Bone marrow (tissue), 2 donors: ENCODE measurements around the gene NID1.

Source experiments
- DNase-seq, 2 donors: peaks; one replicate each; lab custom pipeline; 2025; lab: John Stamatoyannopoulos, UW

Gene NID1

DNA sequence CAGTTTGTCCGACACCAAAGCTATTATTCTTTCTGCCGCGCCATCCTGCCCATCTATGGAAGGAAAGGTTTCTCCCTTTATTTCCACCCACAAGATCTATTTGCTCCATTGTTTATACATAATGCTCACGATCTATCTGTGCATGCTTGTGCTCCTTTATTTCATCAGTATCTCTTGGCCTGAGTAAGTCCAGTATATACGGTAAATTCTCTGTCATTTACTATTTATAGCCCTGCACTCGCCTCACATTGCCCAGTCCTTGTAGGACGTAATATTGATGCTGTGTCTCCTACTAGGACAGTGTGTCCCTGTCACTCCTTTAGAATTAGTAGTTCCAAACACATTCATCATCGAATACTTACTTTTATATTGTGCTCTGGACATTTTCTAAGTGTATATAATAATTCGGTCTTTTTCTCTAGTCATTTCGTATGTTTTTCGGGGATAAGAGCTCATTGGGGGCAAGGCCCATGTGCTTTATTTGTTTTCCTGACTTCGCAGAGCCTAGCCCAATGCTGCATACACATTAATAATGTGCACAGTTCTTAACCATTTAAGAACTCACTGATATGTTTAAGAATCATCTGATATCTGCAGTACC, 3.1 kb upstream of the NID1 start:
- no peak for DNase-seq

DNA sequence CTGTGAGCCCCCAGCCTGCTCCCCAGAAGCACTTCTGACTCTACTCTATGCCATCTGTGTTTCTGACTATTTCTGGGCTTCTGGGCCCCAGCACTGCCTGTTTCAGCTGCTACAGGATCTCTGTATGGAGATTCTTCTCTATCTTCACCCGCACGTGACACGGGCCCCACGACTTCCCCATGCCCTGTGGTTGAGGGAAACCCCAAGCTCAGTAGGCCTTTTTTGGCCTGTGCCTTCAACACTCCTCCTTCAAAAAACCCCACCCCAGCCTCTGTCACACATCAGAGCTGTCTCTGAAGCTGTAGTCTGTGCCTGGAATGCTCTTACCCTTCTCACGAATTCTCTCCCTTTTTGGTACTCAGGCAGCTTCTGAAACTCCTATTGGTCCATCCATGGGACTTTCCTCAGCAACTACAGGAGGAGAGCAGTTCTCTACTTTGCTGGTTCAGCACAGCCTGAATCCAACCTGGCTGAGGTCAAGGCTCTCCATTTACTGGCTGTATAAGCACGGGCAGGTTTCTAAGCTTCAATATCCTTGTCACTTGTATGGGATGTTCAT, 2.0 kb upstream of the NID1 start:
- DNase-seq, result peak; percentile 50 to 66

DNA sequence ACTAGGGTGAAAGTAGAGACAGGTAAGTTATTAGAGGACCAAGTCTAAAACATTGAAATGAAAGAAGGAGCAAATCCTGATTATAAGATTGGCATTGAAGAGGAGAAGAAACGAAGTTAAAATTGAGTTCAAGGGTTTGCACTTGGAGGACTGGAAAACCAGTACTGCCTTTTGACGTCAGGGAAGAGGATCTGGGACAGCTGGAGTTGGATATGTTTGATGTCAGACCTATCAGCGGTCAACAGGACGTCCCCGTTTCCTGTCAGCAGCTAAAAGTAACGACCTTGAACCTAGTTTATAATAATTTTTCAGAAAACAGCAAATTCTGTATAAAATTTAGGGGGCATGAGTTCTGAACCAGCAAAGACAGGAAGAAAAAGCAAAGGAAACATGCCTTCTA, 1.2 kb upstream of the NID1 start:
- no peak for DNase-seq

DNA sequence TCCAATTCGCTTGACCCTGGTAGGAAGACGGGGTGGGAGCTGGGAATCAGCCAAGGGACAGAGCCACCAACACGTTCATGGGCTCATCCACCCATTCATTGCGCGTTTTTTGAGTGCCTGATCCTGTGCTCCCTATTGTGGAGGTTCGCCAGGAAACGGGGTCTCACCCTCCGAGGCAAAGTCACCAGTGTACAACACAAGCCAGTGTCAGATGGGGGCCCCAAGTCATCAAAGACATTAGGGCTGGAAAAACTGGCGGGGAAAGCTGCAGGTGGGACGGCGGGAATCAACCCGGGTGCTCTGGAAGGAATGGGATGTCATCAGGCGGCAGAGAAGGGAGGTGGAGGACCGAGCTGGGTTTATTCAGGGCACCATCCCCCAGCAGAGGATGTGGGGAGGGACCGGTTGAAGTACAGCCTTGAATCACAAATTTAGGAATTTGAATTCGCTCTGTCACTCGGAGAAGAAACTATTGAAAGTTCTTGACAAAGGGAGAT, 667 bp upstream of the NID1 start:
- no peak for DNase-seq

DNA sequence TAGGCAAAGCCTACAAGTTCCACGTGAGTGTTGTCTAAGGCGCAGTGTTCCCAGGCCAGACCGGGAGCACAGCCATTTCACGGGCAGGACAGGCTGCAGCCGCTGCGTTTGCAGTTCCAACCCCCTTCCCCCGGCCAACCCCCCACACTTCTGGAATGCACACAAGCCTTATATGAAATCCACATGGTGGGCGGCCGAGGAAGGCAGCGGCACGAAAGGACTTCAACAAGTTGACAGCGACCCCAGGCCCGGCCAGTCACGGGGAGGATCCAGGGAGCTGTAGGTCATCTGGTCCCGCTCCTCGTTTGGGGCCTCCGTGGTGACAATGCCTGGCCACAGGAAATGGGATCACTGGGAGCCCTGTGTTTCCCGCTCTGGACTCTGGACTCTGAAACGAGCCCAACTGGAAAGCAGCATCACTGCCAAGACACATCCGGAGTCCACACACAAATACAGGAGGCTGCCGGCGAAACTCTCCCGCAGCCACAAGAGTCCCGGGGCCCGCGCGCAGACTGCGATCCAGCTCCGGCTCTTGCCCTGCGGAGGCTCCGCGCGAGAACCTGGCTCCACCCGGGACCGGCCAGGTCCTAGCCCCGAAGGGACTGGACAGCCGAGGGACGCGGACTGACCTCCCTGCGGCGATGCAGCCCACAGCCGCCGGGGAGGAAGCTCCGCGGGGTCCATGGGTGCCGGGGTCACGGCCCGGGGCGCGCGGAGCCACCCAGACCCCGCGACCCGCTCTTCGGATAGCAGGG, 794 bp downstream of the NID1 start:
- DNase-seq, result peak in 1 of 2 donors; percentile 26

DNA sequence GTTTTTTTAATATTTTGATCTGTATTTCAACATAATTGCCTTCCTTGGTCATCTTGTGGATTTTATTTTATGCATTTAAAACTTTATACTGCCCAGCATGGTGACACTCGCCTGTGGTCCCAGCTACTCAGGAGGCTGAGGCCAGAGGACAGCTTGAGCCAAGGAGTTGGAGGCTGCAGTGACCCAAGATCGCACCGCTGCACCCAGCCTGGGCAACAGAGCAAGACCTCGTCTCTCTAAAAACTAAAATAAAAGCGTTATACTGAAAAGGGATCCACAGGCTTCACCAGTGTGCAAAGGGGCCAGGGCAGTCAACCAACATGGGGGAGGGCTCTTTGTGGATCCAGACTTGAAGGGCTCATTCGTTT, 1.4 kb downstream of the NID1 start:
- DNase-seq, result no peak

DNA sequence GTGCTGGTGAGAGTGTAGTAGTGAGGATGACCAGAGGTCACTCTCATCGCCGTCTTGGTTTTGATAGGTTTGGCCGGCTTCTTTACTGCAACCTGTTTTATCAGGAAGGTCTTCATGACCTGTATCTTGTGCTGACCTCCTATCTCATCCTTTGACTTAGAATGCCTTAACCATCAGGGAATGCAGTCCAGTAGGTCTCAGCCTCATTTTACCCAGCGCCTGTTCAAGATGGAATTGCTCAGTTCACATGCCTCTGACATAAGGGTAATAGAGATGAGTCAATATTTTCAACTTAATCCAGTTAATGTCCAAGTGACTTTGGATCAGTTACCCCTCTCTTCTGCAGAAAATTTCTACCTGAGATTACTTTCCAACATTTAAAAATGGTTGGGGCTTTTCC, 4.6 kb downstream of the NID1 start:
- DNase-seq, result no peak

DNA sequence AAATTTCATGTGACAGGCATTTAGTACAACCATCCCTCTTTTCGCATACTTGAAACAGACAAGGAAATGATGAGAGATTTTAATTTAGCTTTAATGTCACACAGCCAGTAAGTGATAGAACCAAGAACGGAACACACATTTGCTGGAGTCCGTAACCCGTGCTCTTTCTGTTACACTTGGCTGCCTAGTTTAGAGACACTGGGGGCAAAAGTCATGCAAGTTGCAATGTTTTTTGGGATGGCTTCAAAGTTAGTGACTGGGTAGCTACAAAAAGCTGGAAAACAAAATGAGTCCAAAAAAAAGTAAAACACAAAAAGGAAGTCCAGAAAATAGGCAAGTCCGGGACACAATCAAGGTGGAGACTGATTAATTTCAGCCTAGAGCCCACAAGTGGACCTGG, 5.9 kb downstream of the NID1 start:
- no peak for DNase-seq

DNA sequence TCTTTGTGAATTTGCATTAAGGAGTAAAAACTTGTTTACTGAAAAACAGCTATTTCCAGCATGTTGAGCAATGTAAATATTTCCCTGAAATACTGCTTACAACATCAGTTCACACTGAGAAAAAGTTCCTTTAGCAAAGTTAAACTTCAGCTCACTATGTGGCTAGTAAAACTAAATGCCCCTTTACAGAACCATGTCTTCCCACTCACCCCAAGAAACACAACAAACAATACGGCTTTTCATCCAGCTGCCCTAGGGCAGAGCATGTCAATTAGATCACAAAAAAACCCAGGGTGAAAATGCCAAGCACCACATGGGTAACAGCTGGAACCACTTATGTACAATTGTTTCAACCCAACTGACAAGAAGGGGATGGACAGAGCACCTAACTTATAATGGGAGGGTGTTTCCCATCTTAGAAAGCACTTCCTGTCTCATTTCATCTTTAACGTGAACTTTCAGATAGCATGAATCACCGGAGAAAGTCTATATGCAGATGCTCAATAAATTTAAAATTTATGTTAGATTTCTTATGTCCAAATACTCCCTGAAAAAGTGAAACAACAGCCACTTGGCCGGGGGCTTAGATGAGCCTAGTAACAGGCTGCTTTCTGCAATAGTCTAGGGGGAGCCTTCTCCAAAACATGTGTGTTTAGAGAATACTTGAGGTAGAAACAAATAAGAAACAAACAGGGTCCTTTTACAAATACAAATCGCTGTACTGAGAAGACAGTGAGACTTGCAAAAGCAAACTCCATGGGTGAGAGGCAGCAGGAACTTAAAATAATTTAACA, 6.6 kb downstream of the NID1 start:
- DNase-seq, result no peak

DNA sequence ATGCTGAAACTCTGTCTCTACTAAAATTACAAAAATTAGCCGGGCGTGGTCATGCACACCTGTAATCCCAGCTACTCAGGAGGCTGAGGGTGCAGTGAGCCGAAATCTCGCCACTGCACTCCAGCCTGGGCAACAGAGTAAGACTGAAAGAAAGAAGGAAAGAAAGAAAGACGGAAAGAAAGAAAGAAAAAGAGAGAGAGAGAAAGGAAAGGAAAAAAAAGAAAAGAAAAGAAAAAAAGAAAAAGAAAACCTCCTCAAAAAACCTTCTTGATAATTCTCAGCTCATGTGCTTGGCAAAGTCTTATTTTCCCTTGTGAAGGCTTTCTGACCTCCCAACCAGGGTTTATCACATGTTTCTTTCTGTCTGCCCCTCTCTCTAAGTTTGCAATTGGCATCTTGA, 7.3 kb downstream of the NID1 start:
- no peak for DNase-seq

DNA sequence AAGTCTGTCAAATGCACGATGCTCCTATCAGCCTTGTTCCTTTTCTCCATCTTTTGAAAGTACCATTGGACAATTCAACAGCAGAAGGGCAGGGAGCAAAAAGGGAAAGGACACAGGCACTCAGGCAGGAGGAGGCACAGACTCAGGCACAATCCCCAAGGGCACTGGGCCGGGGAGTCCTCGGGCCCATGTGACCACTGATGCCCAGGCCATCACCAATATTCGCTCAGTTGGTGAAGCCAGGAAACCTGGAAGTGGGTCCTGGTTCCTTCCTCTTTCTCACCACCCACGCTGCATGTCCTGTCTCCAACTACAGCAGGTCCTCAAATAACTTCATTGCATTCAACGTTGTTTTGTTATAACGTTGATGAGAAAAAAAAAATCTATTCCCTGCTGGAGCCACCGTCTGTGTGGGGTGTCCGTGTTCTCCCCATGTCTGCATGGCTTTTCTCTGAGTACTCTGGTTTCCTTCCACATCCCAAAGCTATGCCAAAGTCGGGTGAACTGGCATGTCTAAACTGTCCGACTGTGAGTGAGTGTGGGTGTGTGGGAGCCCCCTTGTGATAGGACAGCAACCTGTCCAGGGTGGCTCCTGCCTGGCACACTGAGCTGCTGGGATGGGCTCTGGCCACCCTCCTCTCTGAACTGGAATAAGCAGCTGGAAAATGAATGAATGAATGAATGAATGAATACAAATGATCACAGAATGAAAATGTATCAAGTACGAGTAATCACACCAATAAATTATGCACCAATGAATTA, 12.5 kb downstream of the NID1 start:
- no peak for DNase-seq

DNA sequence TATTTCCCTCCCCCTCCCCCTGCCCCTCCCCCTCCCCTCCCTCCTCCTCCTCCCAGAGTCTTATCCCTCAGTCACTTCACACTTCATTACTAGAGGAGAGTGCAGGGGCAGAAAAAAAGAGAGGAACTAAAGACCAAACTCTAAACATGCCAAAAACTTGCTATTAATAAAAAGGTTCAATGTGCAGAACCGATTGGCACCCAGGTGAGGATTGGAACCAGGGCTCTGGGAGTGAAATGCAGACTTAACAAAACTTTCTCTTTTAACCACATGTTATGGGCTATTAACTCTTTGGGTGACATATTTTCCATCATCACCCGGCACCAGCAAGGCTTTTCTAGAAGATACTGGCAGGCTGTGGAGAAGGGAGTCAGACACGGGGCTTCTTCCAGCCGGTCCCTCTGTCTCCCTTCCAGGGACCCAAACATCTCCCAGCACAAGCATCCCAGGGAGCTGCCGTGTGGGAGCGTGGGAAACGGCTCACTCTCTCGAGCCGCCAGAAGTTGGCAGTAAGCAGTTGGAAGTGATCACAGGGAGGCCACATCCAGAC, 13.6 kb downstream of the NID1 start:
- DNase-seq, result no peak

DNA sequence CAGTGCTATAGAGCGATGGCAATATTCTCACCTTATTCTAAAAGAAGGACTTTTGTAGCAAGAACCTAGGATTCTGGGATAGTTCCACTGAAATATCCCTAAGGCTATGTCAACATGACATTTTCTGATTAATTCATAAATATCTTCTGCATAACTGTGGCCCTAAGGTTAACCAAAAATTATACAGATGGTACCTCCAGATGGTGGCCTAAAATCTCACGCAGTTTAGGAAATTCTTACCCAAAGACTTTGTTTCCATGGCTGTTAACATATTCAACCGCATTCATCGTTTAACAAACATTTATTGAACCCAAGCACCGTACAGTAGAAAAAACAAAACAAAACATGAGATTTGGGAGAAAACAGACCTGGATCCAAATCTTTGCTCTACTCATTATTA, 19.1 kb downstream of the NID1 start:
- no peak for DNase-seq

DNA sequence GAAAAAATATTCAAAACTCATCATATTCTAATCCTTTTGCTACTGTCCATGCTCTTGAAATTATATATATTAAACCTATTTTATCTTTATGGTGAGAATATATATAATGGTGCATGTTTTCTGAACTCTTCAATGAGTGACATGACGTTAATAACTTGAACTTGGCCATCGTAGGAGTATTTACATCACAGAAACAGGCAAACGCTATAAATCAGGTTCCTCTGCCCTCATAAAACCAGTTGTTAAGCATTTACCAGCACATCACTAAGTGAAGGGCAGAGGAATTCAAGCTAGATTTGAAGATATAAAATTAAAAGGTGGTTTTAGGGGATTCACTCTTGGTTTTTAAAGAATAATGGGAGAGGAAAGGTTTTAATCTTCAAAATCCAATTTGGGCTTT, 20.5 kb downstream of the NID1 start:
- DNase-seq, result no peak

DNA sequence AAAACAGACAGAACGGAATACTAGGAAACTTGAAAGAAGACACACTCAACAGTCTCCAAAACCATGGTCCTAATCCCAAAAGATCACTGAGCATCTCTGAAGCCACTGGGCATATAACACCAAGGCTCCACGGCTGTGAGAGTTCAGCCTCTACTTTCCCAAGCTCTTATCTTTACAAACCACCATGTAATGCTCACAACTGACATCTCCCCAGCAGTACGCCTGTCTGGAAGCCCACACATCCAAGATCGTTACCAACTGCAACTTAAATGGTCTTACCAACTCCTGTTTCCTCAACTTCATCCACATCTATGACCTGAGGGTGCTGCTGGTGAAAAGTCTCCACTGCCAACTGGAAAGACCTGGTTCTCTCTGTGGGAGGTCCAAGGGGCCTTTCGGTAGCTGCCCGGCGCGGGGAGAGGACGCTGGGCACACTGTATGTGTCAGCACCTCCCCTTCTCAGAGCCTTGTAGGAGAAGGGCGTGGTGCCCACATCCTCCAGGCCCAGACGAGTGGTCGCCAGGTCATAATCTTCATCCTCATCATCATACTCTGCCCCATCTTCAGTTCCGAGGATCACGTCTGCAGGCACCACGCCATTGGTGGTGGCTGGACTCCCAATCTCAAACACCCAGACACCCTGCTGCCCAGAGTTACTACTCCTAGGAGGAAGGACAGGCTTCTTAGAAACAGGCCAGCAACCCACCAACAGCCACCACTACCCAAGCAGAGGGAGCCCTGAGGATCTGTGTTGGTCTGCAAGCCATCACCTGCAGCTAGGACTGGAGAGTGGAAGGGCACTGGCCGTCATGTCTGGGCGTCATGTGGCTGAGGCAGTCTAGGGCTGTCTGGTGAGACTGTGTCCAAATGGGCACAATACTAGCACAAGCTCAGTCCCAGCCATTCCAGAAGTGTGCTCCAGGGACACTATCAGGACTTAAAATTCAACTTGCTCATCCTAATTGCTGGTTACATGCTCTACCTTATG, 23.0 kb downstream of the NID1 start:
- no peak for DNase-seq

DNA sequence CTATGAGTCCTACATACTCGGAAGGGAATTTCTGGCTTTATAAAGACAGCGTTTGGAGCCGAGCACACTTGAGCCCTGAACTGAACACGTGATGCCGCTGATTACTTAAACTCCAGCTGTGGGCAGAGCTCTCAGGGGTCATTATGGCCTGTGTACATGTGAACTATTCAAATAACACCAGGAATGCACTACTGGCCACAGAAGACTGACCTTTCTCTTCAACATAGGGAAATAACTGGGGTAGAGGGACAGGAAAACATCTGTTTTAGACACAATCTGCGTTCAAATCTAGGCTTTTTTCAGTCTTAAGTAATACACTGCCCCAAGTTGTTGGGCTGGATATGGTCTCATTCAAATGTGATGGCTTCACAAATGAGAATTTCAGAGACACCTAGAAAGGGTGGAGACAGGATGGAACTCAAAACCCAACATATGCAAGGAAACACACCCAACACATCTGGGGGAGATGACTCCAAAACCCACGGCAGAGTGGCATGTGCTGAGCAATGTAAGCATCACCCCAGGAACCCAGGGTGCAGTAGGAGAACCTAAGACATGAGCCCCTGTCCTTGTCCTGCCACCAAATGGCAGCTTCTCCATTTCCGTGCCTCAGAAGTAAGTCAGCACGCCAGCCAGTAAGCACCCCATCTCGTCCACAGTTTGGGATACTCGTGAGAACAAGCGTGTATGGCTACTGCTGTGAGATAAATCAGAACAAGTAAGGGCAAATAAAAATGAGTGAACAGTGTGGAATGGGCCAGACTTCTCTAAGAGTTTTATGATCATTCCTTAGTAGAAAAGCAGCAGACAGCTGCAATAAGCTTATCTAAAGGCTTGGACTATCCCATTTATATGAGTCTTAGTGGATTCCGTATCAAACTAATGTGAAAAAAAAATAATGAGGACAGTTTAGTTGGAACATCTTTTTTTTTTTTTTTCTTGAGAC, 24.9 kb downstream of the NID1 start:
- DNase-seq, result no peak

DNA sequence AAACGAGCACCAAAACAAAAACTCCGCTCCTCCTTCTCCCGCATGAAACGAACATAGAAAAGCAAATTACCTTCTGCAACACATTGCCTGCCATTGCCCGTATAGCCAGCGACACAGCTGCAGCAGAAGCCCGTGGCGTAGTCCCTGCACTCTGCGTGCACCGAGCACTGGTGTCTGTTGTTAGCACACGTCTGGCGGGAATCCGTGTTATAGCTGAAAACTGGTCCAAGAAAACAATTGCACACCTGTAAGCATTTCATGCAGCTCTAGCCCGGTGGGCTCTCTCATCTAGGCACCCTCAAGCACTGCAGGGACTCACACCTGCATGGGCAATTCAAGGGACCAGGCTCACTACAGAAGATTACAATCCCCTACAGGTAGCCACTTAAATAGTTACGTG, 26.9 kb downstream of the NID1 start:
- DNase-seq, result no peak

DNA sequence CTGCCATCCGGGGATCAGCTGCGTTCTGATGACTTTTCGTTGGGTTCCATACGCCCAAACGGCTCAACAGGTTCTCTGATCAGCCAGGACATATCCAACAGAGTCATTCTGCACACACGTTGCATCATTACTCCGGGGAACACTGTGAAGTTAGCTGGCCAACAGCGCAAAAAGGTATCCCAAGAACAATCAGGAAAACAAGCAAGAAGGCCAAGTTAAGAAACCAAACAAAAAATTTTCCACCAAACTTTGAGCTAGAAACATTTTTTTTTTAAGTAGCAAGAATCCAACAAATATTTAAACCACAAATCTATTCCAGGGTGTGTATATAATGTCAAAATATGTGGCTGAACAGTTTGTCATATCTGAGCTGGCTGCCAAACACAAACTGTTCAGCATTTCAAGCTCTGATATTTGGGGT, 29.2 kb downstream of the NID1 start:
- no peak for DNase-seq

DNA sequence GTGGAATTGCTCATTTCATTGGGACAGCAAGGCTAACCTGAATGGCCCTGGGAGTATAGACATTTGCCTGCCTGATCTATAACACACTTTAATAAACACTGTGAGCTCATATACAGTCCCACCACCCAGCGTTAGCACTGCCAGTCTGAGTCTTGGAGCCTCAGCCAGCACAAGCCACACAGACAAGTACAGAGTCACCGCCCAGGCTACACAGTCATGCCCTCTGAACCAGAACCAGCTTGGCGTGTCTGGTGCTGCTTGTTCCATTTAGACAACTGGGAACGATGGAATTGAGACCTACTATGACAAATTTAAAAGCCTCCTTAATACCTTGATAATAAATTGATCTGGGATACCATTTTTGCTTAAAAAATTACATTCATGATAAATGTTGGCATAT, 31.6 kb downstream of the NID1 start:
- DNase-seq, result no peak
